Measurements from ENCODE around the gene PIGS. TPM values are rescaled to one million over a fixed set of nuclear protein-coding genes. Genes with fewer than 3 reads are reported as not detected.

Gene PIGS
- polyA plus RNA-seq, result 60.9 and 88.9 TPM in 2 replicates

GRCh38 chr17:28571361-28572122, at the start of gene PIGS:
PIGS (minus strand) TSS chr17:28571524; CDS start chr17:28571496, 28 bp downstream.

GRCh38 chr17:28613931-28614381, 42.6 kb upstream of the PIGS start, which contains the start of gene RSKR:
RSKR (minus strand) TSS chr17:28614185; CDS start chr17:28614161, 24 bp downstream.

DNA sequence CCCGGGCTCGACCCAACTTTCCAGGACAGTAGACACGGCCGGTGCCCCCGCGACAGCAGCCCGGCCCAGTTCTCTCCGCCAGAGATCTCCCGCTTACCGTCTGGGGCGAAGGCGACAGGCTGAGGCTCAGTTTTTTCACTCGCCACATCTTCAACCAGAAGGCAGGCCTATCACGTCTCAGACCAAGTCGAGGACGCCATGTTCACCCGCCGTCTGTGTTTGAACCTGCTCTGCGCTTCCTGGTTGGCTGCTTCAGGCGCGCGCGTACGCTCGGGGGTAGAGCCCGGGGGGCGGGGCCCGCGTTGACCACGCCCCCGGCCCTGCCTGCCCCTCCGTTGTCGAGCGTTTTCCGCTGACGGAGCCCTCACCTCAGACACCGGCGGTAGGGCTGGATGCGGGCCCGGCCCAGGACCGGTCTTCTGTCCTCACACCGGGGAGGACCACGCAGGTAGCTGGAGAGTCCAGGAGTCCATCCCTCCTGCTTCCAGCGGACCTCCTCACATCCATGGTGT, 27.5 kb upstream of the PIGS start, which contains the start of gene SPAG5:
TSS of gene SPAG5 (minus strand) at position 227 of the 512 bp plus-strand sequence. CDS start at position 148, 79 bp downstream.

DNA sequence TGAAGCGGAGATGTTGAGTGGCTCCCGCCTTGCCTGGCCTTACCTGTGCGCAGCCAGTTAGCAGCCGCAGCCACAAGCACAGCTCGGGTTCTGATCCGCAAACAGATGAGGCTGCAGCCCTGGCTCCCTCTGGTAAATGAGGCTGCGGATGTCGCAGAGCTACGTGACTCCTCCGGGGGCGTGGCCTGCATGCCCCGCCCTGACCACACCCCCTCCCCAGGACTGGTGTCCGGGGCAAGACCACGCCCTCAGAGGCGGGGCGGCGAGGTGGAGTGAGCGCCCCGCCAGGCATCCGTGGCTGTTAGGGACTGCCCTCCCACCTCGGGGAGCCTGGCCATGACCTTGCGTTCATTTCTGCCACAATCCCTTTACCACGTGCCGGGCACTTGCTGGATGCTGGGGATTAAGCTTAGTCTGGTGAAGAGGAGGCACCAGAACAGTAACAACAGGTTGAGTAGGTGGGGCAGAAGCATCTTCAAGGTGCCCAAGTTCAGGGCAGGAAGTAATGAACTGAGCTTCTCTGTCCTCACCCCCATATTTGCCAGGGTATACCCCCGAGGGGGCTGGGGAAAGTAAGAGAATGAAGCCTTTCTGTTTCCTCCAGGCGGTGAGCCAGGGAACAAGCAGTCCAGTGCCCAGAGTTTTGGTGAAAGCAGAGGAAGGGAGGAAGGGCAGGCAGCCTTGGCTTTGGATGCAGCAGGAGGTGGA, 5.6 kb upstream of the PIGS start, which contains the start of gene ALDOC:
TSS of gene ALDOC (minus strand) at position 138 of the 708 bp plus-strand sequence. CDS start 1,363 bp downstream, outside the sequence.

GRCh38 chr17:28552176-28552999, 18.9 kb downstream of the PIGS start, which contains the start of gene UNC119:
UNC119 (minus strand) TSS chr17:28552624; CDS start chr17:28552557, 67 bp downstream.

GRCh38 chr17:28505986-28506665, 65.2 kb downstream of the PIGS start, which contains the start of gene FOXN1:
FOXN1 (plus strand) TSS chr17:28506348; CDS start chr17:28523970, 17,622 bp downstream.

Other genes starting within 250 kb of the PIGS start
- gene IFT20, start 236.1 kb downstream of the PIGS start, polyA plus RNA-seq, result 58.0 and 84.5 TPM in 2 replicates
- gene TNFAIP1, start 235.8 kb downstream of the PIGS start, polyA plus RNA-seq, result 9.6 and 14.1 TPM in 2 replicates
- 15.2 and 17.8 TPM in 2 replicates for gene POLDIP2, start 214.0 kb downstream of the PIGS start, polyA plus RNA-seq
- gene SEBOX, start 206.3 kb downstream of the PIGS start, polyA plus RNA-seq, result not detected in 2 replicates
- gene VTN, start 201.2 kb downstream of the PIGS start, polyA plus RNA-seq, result not detected in 2 replicates
- gene SARM1, start 199.8 kb downstream of the PIGS start, polyA plus RNA-seq, result 0.22 and 3.2 TPM in 2 replicates
- gene SLC46A1, start 165.3 kb downstream of the PIGS start, polyA plus RNA-seq, result 6.7 and 17.2 TPM in 2 replicates
- not detected in 2 replicates for gene SLC13A2, start 97.9 kb downstream of the PIGS start, polyA plus RNA-seq
- gene FOXN1, start 65.2 kb downstream of the PIGS start, polyA plus RNA-seq, result not detected in 2 replicates
- gene UNC119, start 18.9 kb downstream of the PIGS start, polyA plus RNA-seq, result 12.3 and 30.0 TPM in 2 replicates
- gene ALDOC, start 5.4 kb upstream of the PIGS start, polyA plus RNA-seq, result 19,909 and 22,599 TPM in 2 replicates
- 202 and 262 TPM in 2 replicates for gene SPAG5, start 27.5 kb upstream of the PIGS start, polyA plus RNA-seq
- 9.8 and 10.9 TPM in 2 replicates for gene RSKR, start 42.7 kb upstream of the PIGS start, polyA plus RNA-seq
- 4.0 and 4.4 TPM in 2 replicates for gene BLTP2, start 73.6 kb upstream of the PIGS start, polyA plus RNA-seq
- gene SDF2, start 90.4 kb upstream of the PIGS start, polyA plus RNA-seq, result 174 and 197 TPM in 2 replicates
- gene SUPT6H, start 90.7 kb upstream of the PIGS start, polyA plus RNA-seq, result 17.7 and 23.4 TPM in 2 replicates
- 0.74 and 1.7 TPM in 2 replicates for gene PROCA1, start 140.4 kb upstream of the PIGS start, polyA plus RNA-seq
- gene RAB34, start 146.3 kb upstream of the PIGS start, polyA plus RNA-seq, result 4.9 and 7.8 TPM in 2 replicates
- gene RPL23A, start 148.5 kb upstream of the PIGS start, polyA plus RNA-seq, result 1,067 and 1,205 TPM in 2 replicates
- 3.3 and 3.5 TPM in 2 replicates for gene TLCD1, start 154.7 kb upstream of the PIGS start, polyA plus RNA-seq
- 2.3 TPM in 1 of 2 replicates, not detected in the other for gene NEK8, start 157.3 kb upstream of the PIGS start, polyA plus RNA-seq
- 0.57 TPM in 1 of 2 replicates, not detected in the other for gene TRAF4, start 172.5 kb upstream of the PIGS start, polyA plus RNA-seq